ENCODE measurements around the gene FPR1.
A peak's percentile ranks its signal among the peaks of the same experiment; 100 is the strongest.
"Not testable (repeated sequence)": the region's sequence is repeated elsewhere in the genome, so short reads cannot be mapped to it uniquely, and the experiment has no call there.

The FPR1 gene

DNA sequence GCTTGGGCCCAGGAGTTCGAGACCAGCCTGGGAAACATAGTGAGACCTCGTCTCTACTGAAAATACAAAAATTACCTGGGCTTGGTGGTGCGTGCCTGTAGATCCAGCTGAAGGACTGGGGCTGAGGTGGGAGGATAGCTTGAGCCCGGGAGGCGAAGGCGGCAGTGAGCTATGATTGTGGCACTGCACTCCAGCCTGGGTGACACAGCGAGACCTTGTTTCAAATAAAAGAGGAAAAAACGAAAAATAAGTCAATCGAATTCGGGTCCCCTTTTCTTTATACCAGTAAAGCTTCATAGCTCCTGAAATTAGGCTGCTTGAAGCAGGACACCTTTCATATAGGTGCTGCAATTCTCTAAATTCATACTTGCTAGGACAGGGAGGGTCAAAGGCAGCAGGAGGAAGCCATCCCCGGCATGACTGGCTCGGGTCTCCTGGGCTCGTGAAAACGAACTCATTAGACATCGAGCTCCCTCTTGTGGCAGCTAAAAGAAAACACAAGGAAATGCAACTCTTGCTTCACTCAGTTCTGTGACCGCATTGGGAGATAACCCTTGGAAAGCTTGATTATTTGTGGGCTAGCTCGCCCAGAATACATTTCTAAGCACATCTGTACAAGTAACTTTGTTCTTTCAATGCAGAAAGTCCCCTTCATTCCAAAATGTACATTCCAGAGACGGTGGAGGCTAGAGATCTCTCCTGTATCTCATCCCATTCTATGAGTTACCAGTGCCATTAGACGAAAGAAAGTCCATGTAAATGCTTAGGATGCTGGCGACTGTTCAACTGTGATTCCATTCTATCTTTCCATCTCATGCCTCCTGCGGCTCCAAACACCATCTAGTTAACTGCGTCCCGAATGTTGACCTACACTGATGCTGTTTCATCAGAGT is 26.1 kb upstream of the FPR1 start:
- peak; percentile 82 for DNase-seq

DNA sequence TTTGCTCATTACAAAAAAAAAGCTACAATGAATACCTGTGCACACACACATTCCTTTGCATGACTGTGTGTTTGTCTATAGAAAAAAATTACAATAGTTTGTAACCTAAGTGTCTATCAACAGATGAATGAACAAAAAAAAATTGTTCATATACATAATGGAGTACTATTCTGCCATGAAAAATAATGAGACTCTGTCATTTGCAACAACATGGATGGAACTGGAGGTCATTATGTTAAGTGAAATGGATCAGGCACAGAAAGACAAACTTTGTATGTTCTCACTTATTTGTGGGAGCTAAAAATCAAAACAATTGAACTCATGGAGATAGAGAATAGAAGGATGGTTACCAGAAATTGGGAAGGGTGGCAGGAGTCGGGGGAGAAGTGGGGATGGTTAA is 24.9 kb upstream of the FPR1 start:
- not testable (repeated sequence) for DNase-seq

DNA sequence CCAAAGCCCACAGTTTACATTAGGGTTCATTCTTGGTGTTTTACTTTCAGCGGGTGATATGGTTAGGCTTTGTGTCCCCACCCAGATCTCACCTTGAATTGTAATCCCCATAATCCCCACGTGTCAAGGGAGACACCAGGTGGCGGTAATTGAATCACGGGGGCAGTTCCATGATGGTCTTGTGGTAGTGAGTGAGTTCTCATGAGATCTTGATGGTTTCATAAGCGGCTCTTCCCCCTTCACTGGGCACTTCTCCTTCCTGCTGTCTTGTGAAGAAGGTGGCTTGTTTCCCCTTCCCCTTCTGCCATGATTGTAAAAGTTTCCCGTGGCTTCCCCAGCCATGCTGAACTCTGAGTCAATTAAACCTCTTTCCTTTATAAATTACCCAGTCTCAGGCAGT is 21.3 kb upstream of the FPR1 start:
- no peak for DNase-seq

GRCh38 chr19:51771376-51772130 is 19.9 kb upstream of the FPR1 start:
- DNase-seq: no peak

GRCh38 chr19:51766461-51766860 is 14.8 kb upstream of the FPR1 start:
- DNase-seq: no peak

- DNase-seq: no peak
These were observed 13.4 kb upstream of the FPR1 start for GRCh38 chr19:51765086-51765485.

- DNase-seq: no peak
These were observed 10.0 kb upstream of the FPR1 start for GRCh38 chr19:51761696-51762095.

GRCh38 chr19:51760697-51761356 is 9.1 kb upstream of the FPR1 start, which contains the start of gene FPR2:
TSS of gene FPR2 (plus strand) at chr19:51761180. CDS start at chr19:51768659, 7,479 bp downstream.
- DNase-seq: no peak

GRCh38 chr19:51755571-51755970 is 3.9 kb upstream of the FPR1 start:
- no peak for DNase-seq

- DNase-seq: no peak
These were observed 3.1 kb upstream of the FPR1 start for GRCh38 chr19:51754770-51755169.

- DNase-seq: peak; percentile 47
These were observed 2.4 kb upstream of the FPR1 start for GRCh38 chr19:51754109-51754508.

DNA sequence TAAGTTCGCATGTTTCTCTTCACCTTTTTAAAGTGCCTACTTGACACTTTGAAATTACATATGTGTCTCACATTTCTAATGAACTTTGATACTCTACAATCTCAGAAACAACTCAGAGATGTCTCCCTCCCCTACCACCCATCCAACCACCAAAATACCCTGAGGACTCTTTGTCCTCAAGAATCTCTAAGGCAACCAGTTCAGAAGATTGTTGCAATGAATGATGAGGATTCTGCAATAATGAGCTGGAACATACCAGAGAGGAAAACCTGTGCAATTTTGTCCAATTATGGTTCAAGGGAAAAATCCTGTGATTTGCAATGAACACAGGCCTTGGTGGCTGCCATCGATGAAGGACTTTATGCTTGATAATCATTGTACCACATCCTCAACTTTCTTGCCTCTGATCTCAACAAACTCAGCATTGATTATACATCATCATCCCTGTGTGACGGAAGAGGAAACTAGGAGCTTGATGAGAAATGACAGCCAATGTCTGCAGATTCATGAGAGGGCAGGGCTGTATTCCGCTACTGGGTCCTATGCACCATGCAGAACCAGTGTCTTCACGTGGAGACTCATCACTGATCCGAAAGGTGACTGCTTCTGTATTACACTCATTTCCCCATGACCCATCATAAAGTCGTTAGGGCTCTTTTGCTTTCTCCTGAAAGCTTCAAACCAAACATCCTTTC is 1.1 kb downstream of the FPR1 start:
- no peak for DNase-seq

DNA sequence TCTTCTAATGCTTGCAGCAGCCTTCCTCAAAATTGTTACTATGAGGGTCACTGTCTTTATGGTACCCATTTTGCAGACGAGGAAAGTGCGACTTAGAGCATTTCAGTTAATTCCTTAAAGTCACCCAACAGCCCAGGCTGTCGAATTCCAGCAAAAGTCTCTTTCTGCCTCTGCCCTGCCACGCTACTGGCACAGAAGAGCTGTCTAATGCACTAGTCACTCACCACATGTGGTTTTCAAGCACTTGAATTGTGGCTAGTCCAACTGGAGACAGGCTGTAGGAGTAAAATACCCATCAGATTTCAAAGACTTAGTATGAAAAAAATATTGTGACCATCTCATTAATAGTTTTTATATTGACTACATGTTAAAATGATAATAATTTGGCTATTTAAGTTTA is 1.7 kb downstream of the FPR1 start:
- no peak for DNase-seq

DNA sequence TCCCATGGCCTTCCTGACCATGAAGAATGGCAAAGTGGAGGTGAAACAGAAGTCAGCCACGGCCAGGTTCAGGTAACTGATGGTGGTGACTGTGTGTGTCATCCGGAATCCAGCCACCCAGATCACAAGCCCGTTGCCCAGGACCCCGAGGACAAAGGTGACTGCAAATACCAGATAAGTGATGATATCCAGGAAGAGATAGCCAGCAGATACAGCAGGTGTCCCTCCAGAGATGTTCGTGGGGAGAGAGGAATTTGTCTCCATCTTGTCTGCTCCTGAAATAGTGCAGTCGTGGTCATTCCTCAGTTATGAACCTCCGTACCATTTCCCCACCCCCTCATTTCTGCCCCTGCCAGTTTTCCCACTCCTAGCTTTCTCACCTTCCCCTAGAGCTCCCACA is 4.9 kb downstream of the FPR1 start:
- DNase-seq: no peak

DNA sequence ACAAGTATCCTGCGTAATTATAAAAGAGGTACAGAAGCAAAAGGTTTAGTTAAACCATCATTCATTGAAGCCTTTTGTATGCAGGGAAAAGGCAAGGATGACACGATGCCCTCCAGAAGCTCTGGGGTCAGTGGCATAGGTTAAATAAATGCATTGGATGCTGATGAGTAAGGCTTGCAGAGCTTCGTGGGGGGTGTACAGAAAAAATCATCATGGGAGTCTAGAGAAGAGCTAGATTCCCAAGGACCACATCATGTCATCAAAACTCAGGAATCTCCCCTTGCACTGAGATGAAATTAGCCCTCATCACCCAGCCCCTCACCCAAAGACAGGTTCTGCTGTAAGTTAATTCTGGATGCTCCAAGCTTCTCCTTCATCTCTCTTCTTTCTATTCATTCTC is 8.3 kb downstream of the FPR1 start:
- no peak for DNase-seq

DNA sequence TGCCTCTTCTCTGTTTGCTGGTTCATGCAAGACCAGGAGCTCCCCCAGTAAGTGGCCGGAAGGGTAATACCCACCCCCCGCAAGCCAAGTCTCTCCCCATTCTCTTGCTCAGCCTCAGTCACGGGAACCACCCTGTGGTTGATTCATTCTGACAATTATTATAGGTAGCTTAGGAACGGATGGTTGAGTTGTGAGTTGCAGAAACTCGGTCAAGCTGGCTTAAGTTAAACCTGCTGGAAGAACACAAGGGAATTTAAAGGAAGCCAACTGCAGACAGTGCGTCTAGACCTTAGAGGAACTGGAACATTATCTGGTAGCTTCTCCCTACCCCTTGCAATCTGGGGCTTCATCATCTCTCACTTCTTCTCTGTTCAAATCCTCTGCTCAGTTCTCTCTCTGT is 8.9 kb downstream of the FPR1 start:
- DNase-seq: no peak

GRCh38 chr19:51740356-51740755 is 11.3 kb downstream of the FPR1 start:
- DNase-seq: no peak

DNA sequence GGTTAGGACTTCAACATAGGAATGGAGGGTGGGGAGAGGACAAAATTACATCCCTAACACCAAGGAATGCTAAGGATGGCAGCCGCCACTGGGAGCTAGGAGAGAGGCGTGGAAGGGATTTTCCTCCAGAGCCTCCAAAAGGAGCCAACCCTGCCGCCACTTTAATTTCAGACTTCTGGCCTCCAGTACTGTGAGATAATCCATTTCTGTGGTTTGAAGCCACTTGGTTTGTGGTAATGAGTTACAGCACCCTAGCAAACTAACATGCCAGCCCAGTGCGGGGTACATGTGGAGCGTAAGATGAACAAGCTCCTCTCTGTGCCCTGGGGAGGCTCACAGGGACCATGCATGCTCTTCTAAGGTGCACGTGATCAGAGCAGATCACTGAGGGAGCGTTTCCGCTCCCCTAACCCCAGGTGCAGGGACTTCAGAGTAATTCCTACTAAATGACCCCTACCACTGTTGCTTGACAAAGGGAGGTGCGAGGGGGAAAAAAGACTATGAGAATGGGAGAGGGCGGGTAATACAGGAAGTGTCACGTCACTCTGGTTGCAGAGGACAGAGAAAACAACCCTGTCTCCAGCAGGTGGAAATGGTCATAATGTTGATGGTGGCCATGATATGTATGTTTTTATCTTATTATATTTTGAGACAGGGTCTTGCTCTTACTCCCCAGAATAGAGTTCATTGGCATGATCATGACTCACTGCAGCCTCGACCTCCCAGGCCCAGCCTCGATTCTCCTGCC is 12.0 kb downstream of the FPR1 start:
- DNase-seq: no peak

DNA sequence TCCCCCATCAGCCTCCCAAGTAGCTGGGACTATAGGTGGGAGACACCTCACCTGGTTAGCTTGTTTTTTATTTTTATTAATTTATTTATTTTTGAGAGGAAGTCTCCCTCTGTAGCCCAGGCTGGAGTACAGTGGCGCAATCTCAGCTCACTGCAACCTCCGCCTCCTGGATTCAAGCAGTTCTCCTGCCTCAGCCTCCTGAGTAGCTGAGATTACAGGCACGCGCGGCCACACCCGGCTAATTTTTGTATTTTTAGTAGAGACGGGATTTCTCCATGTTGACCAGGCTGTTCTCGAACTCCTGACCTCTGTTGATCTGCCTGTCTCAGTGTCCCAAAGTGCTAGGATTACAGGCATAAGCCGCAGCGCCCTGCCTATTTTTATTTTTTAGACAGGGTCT is 13.2 kb downstream of the FPR1 start:
- not testable (repeated sequence) for DNase-seq

DNA sequence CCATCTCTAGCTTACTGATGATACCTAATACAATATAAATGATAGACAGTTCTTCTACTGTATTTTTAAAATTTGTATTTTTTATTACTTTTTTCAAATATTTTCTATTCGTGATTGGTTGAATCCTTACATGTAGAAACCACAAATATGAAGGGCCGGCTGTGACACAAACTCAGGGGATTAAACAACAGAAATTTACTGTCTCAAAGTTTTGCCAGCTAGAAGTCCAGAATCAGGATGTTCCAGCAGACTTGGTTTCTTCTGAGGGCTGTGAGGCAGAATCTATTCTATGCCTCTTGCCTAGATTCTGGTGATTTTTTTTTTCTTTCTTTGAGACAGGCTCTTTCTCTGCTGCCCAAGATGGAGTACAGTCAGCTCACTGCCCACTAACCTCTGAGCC is 13.8 kb downstream of the FPR1 start:
- DNase-seq: no peak

DNA sequence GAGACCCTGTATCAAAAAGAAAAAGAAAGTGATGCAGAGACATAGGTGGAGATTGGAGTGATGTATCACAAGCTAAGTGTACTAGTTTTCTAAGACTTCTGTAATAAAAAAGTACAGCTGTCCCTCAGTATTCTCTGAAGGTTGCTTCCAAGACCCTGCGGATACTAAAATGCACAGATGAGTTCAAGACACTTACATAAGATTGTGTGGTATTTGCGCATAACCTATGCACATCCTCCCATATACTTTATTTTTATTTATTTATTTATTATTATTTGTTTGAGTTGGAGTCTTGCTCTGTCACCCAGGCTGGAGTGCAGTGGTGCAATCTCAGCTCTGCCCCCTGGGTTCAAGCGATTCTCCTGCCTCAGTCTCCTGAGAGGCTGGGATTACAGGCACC is 14.3 kb downstream of the FPR1 start:
- no peak for DNase-seq

DNA sequence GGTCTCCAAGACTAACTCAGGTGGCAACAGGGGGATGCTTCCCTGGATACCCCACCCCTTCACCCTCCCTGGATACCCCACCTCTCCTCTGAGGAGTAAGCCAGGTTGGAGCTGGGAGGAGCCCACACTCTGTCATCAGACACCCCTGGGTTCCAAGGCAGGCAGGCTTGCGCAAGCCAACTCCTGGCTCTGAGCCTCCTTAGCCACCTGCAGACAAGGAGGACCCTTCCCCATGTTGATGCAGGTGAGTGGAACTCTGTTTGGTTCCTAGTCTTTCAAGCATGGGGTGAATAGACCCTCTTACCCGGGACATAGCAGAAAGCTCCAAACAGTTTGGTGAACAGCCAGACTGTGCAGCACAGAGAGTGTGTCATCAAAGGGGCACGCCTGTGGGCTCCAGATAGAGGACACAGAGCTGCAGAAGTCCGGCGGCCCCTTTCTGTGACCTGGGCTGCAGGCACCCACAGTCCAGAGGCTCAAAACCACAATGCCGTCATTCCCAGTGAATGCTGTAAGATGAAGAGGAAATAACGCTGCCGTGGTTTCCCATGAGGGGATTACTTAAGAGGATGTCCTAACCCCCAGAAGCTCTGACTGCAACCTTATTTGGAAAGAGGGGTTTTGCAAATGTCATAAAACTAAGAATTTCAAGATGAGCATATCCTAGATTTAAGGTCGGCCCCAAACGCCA is 15.8 kb downstream of the FPR1 start:
- peak; percentile 25 for DNase-seq
